Right ventricle myocardium inferior (tissue), 1 donor: ENCODE results near the gene VIM. TPM values are rescaled to one million over a fixed set of nuclear protein-coding genes. Genes with fewer than 3 reads are reported as not detected.

Source experiments
- ATAC-seq: fragments of 200-7000 bp; cut with Tn5 transposase; one replicate; pipeline ENCODE4 v1.9.1; 2020; ENCODE audit warnings: mild to moderate bottlenecking, moderate library complexity
- DNase-seq: peaks from one replicate; pipeline ENCODE4 v3.0.0; 2021; ENCODE audit errors: missing footprints
- intact Hi-C: fragments of 100-400 bp; cut with DNase I; formaldehyde crosslinking; loops from one replicate; pipeline ENCODE4 v1.11.0; 2022
- total RNA-seq: library from RNA; stranded (reverse); fragmentation: NEBNext Ultra II Directional; extraction: Animal tissue kit (Norgen Biotek cat#: 25700); gene quantifications from one replicate; pipeline ENCODE4 v1.2.1, GENCODE V29; 2021
- donor health status: DM: no; HTN: yes; CAD: no; lungs with severe emphysema.

VIM gene
- total RNA-seq, 1 donor from 2014 or later, result 447 TPM

GRCh38 chr10:17278607-17279240 lies 50.7 kb downstream of the VIM start:
- intact Hi-C loops, result no loop called here
- DNase-seq (no peak), ATAC-seq (no peak)

- DNase-seq, result no peak
- intact Hi-C loops, result no loop called here
- no peak for ATAC-seq
These were observed 54.3 kb downstream of the VIM start for GRCh38 chr10:17282311-17282710.

GRCh38 chr10:17286562-17287550 lies 58.8 kb downstream of the VIM start:
- no peak for DNase-seq
- intact Hi-C loops, result no loop called here

More at GRCh38 chr10:17286562-17287550, 58.8 kb downstream of the VIM start:
- ATAC-seq, result no peak

Other genes with a start within 250 kb of the VIM start
- gene CUBN, start 98.4 kb upstream of the VIM start, total RNA-seq, result 0.92 TPM
- gene TRDMT1, start 26.6 kb upstream of the VIM start, total RNA-seq, result 4.5 TPM
- gene ST8SIA6, start 226.4 kb downstream of the VIM start, total RNA-seq, result 9.3 TPM